Adipose tissue (tissue), 3 donors: ENCODE results near the gene PADI1. TPM values are rescaled to one million over a fixed set of nuclear protein-coding genes. Genes with fewer than 3 reads are reported as not detected.
"Not testable (repeated sequence)": the region's sequence is repeated elsewhere in the genome, so short reads cannot be mapped to it uniquely, and the experiment has no call there.

Source experiments
- H3K27ac ChIP-seq: one replicate; pipeline ENCODE4 v1.5.1; 2013; ENCODE audit warnings: low read depth, low read length
- WGBS, 3 donors: extraction: QIAGEN DNeasy Blood & Tissue Kit; methylation state at CpG; one replicate each; pipeline ENCODE4 v1.1.7; 2013; 5-methylcytosine and 5-hydroxymethylcytosine counted together
- polyA plus RNA-seq, 3 donors: library from polyadenylated mRNA; stranded (reverse); fragments of 200-250 nt; gene quantifications; one replicate each; pipeline ENCODE4 v1.2.3, GENCODE V29; 2013
- donor health status: healthy with polysubstance abuse.
- donor health status: Bipolar disorder and iron deficiency.
- donor health status: healthy.

Gene PADI1
- polyA plus RNA-seq, 3 donors: 0.03 to 0.21 TPM; not detected in 1

- 70 to 76% (median 71%) methylated on average over 22 of the region's 22 CpGs for WGBS, 3 donors
- no peak overlapping the region for H3K27ac ChIP-seq
Measured at GRCh38 chr1:17232759-17233661, 28.1 kb downstream of the PADI1 start.

- 21 to 38% (median 38%) methylated on average over 6 of the region's 6 CpGs for WGBS, 3 donors
- H3K27ac ChIP-seq: no peak overlapping the region
Measured at GRCh38 chr1:17233675-17234320, 28.9 kb downstream of the PADI1 start.

DNA sequence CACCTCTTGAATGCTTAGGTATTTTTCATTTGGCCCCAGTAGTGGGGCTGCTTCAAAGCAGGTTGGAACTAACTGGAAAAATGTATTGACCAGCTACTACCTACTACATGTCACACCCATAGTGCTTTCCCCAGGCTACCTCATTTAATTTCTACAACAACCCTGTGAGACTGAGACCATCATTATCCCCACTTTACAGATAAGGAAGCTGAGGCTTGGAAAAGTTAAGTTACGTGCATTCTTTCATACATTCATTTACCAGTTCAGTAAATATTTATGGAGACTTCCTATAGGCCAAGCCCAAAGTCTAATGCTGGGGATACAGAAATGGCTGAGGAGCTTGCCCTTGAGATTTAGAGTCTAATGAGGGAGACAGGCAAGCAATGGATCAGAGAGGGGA, 29.5 kb downstream of the PADI1 start:
- H3K27ac ChIP-seq: no peak overlapping the region
- 90 to 98% (median 92%) methylated on average over 1 of the region's 1 CpG for WGBS, 3 donors

DNA sequence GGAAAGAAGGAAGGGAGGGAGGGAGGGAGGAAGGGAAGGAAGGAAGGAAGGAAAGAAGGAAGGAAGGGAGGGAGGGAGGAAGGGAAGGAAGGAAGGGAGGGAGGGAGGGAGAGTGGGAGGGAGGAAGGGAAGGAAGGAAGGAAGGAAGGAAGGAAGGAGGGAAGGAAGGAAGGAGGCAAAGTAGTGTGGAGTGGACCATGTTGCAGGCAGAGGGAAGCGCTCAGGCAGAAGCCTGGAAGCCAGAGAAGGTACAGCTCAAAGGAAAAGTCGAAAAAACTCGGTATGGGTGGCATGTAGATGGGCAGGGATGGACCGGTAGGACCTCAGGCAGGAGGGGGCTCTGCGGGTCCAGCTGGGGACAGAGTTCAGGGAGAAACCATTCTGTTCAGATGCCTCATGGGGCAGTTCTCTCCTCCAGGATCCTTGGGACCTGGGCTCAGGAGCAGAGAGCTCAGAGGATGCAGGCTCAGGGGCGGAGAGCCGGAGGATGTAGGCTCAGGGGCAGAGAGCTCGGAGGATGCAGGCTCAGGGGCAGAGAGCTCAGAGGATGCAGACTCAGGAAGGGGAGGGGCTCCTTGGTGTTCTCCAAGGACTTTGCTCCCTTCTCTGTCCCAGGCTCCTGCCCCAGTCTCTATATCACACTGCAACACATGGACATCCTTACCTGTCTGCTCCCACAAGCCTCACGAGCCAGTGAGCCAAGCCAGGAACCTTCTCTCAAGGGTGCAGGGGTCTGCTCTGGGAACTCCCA, 30.4 kb downstream of the PADI1 start:
- 69 to 87% (median 81%) methylated on average over 9 of the region's 9 CpGs for WGBS, 3 donors
- H3K27ac ChIP-seq: no peak overlapping the region

GRCh38 chr1:17236779-17237560, 32.0 kb downstream of the PADI1 start:
- 17 to 19% (median 17%) methylated on average over 18 of the region's 18 CpGs for WGBS, 3 donors
- H3K27ac ChIP-seq: no peak overlapping the region

GRCh38 chr1:17237561-17237903, 32.6 kb downstream of the PADI1 start:
- H3K27ac ChIP-seq: no peak overlapping the region
- WGBS, 3 donors: 80 to 81% (median 80%) methylated on average over 4 of the region's 4 CpGs

DNA sequence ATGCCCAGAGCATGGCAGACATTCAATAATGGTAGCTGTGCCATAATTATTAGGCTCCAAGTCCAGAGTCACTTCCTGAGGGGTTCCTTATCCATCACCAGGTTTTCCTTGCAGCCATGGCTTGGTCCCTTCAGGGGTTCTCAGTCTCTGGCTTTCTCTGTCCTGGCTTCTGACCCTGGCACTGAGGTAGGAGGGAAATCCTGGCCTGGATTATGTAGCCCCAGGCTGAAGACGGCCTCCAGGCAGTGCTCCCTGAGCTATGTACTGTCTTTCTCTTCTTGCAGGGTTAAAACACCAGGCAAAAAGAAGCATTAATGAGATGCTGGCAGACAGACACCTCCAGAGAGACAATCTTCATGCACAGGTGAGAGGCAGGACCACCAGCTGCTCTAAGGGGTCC, 34.5 kb downstream of the PADI1 start:
- no peak overlapping the region for H3K27ac ChIP-seq
- 26 to 33% (median 30%) methylated on average over 1 of the region's 1 CpG for WGBS, 3 donors

- not testable (repeated sequence) for H3K27ac ChIP-seq
- 41 to 67% (median 41%) methylated on average over 24 to 28 of the region's 28 CpGs for WGBS, 3 donors
Measured at GRCh38 chr1:17241011-17241779, 36.3 kb downstream of the PADI1 start.

GRCh38 chr1:17241780-17242074, 36.8 kb downstream of the PADI1 start:
- H3K27ac ChIP-seq: not testable (repeated sequence)
- WGBS, 3 donors: 69 to 93% (median 72%) methylated on average over 9 to 11 of the region's 11 CpGs

DNA sequence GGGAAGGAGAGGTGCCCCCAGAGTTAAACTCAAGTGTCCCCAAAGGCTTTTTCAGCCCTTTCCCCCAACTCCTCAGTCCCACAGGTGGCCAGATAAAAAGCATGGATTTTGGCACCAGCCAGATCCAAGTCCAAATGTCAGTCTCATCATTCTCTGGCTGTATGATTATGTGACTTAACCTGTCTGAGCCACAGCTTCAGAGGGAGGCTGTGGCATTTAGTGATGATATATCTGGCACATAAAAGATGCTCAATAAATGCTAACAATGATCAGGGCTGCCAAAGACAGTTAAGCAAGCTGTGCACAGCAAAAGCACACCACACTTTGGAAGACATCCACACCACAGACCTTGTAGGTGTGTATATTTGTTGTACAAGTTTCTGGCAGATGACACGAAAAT, 38.3 kb downstream of the PADI1 start:
- 76 to 86% (median 82%) methylated on average over 1 of the region's 1 CpG for WGBS, 3 donors
- H3K27ac ChIP-seq: no peak overlapping the region

DNA sequence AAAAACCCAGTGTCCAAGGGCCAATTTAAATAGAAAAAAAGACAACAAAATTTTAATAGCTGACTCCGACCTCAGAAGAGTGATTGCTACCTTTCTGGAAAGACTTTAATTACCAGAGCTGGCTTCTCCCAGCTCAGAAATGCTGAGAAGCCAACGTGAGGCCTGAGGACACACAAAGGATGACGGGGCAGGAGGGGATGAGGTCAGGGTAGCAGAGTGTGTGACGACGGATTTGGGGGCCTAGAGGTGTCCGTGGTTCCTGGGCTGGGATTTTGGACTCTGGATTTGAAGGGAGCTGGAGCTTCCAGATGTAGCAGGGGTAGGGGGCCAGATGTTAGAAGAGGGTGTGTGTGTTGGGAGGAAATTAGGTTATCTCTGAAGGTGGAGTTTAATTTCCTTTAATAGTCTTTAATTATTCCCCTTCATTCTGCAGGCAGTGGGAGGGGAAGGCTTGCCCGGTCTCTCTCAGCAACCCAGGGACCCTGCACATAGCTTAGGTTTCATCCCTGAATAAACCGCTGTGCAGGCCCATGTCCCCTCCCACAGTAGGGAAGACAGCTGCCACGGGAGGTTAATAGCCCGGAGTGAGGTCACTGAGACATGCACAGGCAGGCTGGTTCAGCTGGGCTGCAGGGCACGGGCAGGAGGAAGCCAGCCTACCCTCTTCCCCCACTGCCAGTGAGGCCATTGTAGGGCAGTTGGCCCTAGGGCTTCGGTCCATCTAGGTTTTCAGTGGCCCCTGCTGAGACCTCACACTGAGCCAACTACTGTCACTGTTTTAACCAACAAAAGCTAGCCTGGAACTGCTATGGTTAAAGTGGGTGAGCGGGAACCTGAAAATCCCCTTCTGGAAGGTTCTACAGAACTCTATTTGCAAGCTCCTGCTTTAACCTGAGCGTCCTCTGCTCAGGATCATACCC, 40.2 kb downstream of the PADI1 start:
- WGBS, 3 donors: 67 to 78% (median 67%) methylated on average over 13 to 14 of the region's 14 CpGs
- no peak overlapping the region for H3K27ac ChIP-seq

DNA sequence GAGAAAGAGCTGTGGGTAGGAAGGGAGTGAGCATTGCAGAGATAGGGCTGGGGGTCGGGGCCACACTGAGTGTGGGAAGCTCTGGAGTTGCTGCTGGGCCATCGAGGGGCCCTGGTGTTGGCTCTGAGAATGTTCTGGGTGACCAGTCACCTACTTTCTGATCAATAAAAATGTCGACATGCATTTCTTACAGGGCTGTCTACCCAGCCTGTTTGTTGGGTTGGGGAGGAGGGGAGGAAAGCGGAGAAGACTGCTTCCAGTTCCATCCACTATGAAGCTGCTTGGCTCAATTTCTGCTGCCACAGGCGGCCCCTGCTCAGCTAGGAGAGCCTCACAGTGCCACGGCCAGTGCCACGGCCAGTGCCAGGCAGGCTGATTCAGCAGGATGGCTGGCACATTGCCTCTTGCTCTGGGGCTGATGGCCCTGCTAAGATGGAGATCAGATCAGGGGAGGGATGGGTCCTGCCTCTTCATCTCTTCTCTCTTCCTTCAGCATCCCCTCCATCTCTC, 40.9 kb downstream of the PADI1 start:
- 60 to 73% (median 63%) methylated on average over 7 of the region's 7 CpGs for WGBS, 3 donors
- H3K27ac ChIP-seq: no peak overlapping the region

DNA sequence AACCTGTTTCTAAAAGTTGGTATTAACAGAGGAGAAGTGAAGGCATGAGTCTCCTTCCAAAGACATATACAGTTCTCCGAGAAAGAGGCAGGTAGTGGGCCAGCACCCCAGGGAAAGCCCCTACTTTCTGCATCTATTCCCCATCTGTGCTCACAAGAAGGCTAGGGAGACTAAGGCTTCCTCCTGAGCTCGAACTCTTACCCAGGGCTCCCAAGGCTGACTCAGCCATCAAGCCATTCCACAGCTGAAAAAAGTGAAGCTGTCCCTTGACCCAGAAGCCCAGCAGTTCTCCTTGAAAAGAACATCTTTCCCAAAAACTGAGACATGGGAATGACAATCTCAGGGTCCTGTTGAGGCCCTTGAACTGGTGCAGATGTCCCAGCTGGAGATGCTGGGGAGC, 42.0 kb downstream of the PADI1 start:
- H3K27ac ChIP-seq: no peak overlapping the region
- 79 to 92% (median 86%) methylated on average over 2 of the region's 2 CpGs for WGBS, 3 donors

GRCh38 chr1:17248781-17249180, 43.9 kb downstream of the PADI1 start, which contains the start of gene PADI3:
Gene PADI3 (plus strand): TSS chr1:17249098. CDS start chr1:17249138, 40 bp downstream.
- 72 to 83% (median 76%) methylated on average over 9 of the region's 9 CpGs for WGBS, 3 donors
- H3K27ac ChIP-seq: no peak within 1 kb of the TSS

GRCh38 chr1:17250601-17251000, 45.7 kb downstream of the PADI1 start:
- H3K27ac ChIP-seq: no peak overlapping the region
- 28 to 45% (median 36%) methylated on average over 7 of the region's 7 CpGs for WGBS, 3 donors

DNA sequence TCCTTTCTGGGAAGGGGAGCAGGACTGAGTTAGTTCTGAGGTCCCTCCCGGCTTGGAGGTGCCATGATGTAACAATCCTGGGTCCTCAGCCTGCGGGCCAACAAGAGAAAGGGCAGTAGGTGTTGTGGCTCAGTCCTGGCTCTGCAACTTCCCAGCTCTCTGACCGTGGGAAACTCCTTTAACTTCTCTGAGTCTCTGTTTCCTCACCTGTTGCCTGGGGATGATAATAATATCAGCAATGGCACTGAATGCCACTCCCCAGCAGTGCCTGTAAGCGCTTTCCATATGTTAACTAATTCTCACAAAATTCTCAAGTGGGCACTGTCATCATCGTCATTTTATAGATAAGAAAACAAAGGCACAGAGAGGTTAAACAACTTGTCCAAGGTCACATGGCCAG, 46.3 kb downstream of the PADI1 start:
- no peak overlapping the region for H3K27ac ChIP-seq
- WGBS, 3 donors: 65 to 74% (median 70%) methylated on average over 5 of the region's 5 CpGs
